ENCODE measurements around the gene CDK2AP2.

DNA sequence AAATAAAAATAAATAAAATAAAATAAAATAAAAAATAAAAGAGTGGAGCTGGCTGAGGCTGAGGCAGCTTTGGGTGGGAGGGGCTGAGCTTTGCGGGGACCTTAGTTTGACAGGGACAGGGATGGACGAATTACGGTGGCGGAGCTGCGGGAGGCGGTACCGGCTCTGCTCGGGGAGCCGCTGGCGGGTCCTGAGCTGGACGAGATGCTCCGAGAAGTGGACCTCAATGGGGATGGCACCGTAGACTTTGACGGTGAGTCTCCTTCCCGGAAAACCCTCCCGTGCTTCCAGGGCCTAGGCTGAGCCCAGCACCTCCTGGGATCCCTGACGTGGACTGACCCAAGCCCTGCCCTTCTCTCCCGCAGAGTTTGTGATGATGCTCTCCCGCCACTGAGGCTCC lies 49.7 kb downstream of the CDK2AP2 start:
- TF ChIP-seq EP300 (IDR thresholded peaks at IDR 0.05) (no peak), POLR2A (IDR thresholded peaks at IDR 0.05) (no peak), POLR2AphosphoS5 (IDR thresholded peaks at IDR 0.05) (no peak)
- TF ChIP-seq, protein P1, sequence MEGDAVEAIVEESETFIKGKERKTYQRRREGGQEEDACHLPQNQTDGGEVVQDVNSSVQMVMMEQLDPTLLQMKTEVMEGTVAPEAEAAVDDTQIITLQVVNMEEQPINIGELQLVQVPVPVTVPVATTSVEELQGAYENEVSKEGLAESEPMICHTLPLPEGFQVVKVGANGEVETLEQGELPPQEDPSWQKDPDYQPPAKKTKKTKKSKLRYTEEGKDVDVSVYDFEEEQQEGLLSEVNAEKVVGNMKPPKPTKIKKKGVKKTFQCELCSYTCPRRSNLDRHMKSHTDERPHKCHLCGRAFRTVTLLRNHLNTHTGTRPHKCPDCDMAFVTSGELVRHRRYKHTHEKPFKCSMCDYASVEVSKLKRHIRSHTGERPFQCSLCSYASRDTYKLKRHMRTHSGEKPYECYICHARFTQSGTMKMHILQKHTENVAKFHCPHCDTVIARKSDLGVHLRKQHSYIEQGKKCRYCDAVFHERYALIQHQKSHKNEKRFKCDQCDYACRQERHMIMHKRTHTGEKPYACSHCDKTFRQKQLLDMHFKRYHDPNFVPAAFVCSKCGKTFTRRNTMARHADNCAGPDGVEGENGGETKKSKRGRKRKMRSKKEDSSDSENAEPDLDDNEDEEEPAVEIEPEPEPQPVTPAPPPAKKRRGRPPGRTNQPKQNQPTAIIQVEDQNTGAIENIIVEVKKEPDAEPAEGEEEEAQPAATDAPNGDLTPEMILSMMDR (IDR thresholded peaks at IDR 0.05), result no peak
